ENCODE measurements around the gene TAF4B.

- TF ChIP-seq CTCF (IDR thresholded peaks at IDR 0.05 in 8 of 11, conservative IDR thresholded peaks at IDR 0.05 in 3 of 11) (no peak), POLR2A (IDR thresholded peaks at IDR 0.05) (no peak)
Observed at GRCh38 chr18:26421931-26422330, 195.7 kb downstream of the TAF4B start.
